NT2/D1 (cell line): ENCODE measurements around the gene AP5Z1.

Experiments
- DNase-seq: peaks from one replicate; pipeline ENCODE4 v3.0.0-alpha.2; 2011; ENCODE audit warnings: low read depth, low spot score
- H3K27me3 ChIP-seq: 2 replicates; pipeline ENCODE4 v1.6.0; 2011; ENCODE audit warnings: mild to moderate bottlenecking; ENCODE audit not compliant: insufficient read length, insufficient read depth
- H3K36me3 ChIP-seq: 2 replicates; pipeline ENCODE4 v1.6.1; 2011; ENCODE audit warnings: mild to moderate bottlenecking, low read length, mixed read lengths; ENCODE audit not compliant: insufficient read depth, insufficient read length
- H3K4me1 ChIP-seq: 2 replicates; pipeline ENCODE4 v1.5.1; 2011; ENCODE audit not compliant: insufficient read depth, insufficient read length
- H3K4me3 ChIP-seq: 2 replicates; pipeline ENCODE4 v1.5.1; 2011; ENCODE audit warnings: low read depth; ENCODE audit not compliant: insufficient read length
- H3K9ac ChIP-seq: 2 replicates; pipeline ENCODE4 v1.6.0; 2011; ENCODE audit warnings: low read depth; ENCODE audit not compliant: insufficient read length
- H3K9me3 ChIP-seq: 2 replicates; pipeline ENCODE4 v1.5.1; 2011; ENCODE audit warnings: mild to moderate bottlenecking, low read length; ENCODE audit not compliant: insufficient read depth
- SUZ12 ChIP-seq: IDR thresholded peaks from 2 replicates; pipeline ENCODE4 v1.6.1; 2011; ENCODE audit not compliant: insufficient read length, insufficient read depth; ENCODE audit errors: extremely low read depth
- YY1 ChIP-seq: IDR thresholded peaks from 2 replicates; pipeline ENCODE4 v1.6.1; 2011; ENCODE audit not compliant: insufficient read length, insufficient read depth
- ZNF274 ChIP-seq: IDR thresholded peaks from 2 replicates; pipeline ENCODE4 v1.6.1; 2011; ENCODE audit warnings: mild to moderate bottlenecking, low read depth, low read length

AP5Z1 gene

DNA sequence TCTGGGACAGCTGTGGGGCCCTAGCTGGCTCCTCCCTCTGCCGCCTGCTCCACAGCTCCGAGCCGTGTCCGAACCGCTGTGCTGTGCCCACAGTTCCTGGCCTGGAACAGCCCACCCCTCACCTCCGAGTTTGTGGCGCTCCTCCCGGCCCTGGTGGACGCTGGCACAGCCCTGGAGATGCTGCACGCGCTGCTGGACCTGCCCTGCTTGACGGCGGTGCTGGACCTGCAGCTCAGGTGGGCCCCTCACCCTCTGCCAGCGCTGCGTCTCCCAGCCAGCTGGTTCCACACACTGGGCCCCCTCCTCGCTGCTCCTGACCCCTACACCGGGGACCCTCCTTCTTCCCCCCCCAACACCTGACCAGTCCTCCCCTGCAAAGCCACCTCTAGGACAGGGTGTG, 12.1 kb downstream of the AP5Z1 start:
- peaks cover 94% of the 10 kb centered on the region for H3K36me3 ChIP-seq
- TF ChIP-seq SUZ12 (no peak), ZNF274 (no peak), YY1 (no peak)

DNA sequence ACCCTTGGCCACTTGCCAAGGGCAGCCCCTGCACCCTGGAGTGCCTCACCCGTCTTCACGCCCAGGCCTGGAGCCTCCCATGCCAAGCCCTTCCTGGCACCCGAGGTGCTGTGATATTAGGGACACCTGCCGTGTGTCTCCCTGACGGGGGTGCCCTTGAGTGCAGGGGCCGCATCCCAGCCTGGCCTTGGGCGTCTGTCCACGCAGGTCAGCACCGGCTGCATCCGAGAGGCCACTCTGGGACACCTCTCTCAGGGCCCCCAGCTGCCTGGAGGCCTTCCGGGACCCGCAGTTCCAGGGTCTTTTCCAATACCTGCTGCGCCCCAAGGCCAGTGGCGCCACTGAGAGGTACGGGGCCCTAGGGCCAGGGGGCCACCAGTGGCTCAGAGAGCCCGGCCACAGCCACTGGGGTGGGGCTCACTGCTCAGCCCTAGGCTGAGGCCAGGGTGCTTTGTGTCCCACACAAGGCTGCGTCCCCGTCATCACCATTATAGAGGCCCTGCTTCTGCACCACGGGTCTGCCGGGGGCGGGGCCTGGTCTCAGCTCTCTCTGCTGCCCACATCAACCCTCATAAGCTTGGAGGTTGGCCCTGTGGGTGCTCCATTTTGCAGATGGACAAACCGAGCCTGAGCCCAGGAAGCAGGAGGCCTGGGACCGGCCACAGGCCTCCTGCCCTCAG, 12.7 kb downstream of the AP5Z1 start:
- no peak for DNase-seq
- H3K9ac ChIP-seq, result no peak overlapping the region
- H3K4me3 ChIP-seq, result no peak overlapping the region
- peaks cover 94% of the 10 kb centered on the region for H3K36me3 ChIP-seq
- H3K4me1 ChIP-seq, result peaks cover 27% of the 10 kb centered on the region
- no peak for TF ChIP-seq ZNF274
- no peak for TF ChIP-seq YY1
- no peak for TF ChIP-seq SUZ12
- H3K27me3 ChIP-seq, result no peaks in the 10 kb centered on the region
- peaks cover 9% of the 10 kb centered on the region; the same call in 1 of the 2 replicates for H3K9me3 ChIP-seq

More for the DNA sequence above, 12.1 kb downstream of the AP5Z1 start:
- no peak overlapping the region for H3K4me3 ChIP-seq
- DNase-seq, result no peak
- H3K9ac ChIP-seq, result no peak overlapping the region
- peaks cover 4% of the 10 kb centered on the region; the same call in 1 of the 2 replicates for H3K9me3 ChIP-seq
- no peaks in the 10 kb centered on the region for H3K27me3 ChIP-seq
- H3K4me1 ChIP-seq, result peaks cover 23% of the 10 kb centered on the region

DNA sequence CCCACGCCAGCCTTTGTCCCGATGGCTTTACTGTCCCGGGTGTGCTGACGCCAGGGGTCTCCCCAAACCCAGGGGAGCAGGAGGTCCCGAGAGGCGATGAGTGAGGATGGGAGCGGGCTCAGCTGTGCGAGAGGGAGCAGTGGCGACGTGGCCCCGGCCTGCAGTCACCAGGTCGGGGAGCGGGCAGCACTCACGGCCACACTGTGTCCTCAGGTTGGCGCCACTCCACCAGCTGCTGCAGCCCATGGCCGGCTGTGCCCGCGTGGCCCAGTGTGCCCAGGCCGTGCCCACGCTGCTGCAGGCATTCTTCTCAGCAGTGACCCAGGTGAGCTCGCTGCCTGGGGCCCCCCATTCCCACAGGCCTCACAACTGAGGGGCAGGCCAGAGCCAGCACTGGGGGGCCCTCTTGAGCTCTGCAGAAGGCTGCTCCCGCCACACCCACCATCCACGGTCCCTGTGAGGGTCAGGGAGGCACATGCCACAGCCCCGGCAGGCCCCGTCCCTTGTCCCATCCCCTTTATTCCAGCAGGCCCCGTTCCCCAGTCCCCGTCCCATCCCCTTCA, 13.3 kb downstream of the AP5Z1 start:
- no peaks in the 10 kb centered on the region for H3K27me3 ChIP-seq
- no peak overlapping the region for H3K9ac ChIP-seq
- H3K36me3 ChIP-seq, result peaks cover 94% of the 10 kb centered on the region
- DNase-seq, result no peak
- TF ChIP-seq SUZ12 (no peak), YY1 (no peak), ZNF274 (no peak)
- H3K4me1 ChIP-seq, result peaks cover 27% of the 10 kb centered on the region
- H3K9me3 ChIP-seq, result peaks cover 16% of the 10 kb centered on the region; the same call in 1 of the 2 replicates
- no peak overlapping the region for H3K4me3 ChIP-seq

DNA sequence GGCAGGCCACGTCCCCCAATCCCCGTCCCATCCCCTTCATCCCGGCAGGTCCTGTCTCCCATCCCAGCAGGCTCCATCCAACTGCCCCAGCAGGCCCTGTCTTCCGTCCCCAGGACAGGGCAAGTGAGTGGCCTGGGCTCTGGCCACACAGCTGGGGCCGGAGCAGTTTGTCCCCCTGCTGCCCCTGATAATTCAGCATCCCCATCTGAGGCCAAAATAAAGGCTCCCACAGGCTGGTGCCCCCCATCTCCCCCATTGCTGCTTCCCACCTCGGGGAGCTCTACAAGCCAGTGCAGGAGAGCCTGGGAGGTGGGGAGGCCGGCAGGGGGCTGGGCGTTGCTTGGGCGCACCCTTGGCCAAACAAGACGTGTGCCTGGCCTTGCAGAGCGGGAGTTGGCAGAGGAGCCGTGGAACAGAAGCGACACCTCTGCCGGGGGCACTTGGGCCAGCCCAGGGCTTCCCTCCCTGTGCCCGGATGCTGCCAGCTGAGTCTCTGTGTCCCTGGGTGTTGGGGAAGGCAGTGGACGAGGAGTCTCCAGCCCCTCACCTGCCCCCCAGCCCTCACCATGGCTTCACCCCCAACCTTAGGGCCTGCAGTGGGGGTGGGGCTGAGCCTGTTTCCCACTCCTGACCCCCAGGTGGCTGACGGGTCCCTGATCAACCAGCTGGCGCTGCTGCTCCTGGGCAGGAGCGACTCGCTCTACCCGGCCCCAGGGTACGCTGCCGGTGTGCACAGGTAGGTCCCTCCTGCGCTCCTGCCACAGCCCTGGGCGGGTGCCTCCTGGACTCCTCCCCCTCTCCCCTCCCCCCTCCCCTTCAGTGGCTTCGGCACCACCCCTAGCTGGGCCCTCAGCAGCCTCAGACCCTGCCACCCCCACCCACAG, 14.0 kb downstream of the AP5Z1 start:
- H3K27me3 ChIP-seq, result no peaks in the 10 kb centered on the region
- TF ChIP-seq SUZ12 (no peak), ZNF274 (no peak)
- peaks cover 27% of the 10 kb centered on the region for H3K4me1 ChIP-seq
- H3K9me3 ChIP-seq, result peaks cover 17% of the 10 kb centered on the region; the same call in 1 of the 2 replicates
- no peak overlapping the region for H3K9ac ChIP-seq
- no peak for DNase-seq
- peaks cover 89% of the 10 kb centered on the region for H3K36me3 ChIP-seq
- H3K4me3 ChIP-seq, result no peak overlapping the region

DNA sequence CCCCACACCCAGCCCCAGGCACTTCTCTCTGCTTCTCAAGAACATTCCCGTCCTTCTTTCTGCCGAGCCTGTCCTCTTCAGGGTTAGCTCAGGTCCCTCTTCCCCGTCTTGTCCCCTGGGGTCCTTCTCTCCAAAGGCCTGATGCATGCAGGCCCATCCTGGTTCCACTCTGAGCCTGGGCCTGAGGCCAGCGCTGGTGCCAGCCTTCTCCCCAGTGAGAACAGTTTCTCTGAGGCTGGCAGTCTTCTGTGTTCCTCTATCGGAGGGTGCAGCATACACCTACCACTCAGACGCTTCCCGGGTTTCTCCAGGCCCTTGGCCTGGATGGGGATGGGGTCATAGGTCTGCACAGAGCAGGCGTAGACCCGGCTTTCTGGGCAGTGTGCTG, 14.6 kb downstream of the AP5Z1 start:
- TF ChIP-seq YY1 (no peak), SUZ12 (no peak), ZNF274 (no peak)
- Histone ChIP-seq H3K36me3 (peaks cover 87% of the 10 kb centered on the region), H3K27me3 (no peaks in the 10 kb centered on the region), H3K4me3 (no peak overlapping the region), H3K9me3 (peaks cover 17% of the 10 kb centered on the region; the same call in 1 of the 2 replicates), H3K9ac (no peak overlapping the region), H3K4me1 (peaks cover 32% of the 10 kb centered on the region)
- no peak for DNase-seq

DNA sequence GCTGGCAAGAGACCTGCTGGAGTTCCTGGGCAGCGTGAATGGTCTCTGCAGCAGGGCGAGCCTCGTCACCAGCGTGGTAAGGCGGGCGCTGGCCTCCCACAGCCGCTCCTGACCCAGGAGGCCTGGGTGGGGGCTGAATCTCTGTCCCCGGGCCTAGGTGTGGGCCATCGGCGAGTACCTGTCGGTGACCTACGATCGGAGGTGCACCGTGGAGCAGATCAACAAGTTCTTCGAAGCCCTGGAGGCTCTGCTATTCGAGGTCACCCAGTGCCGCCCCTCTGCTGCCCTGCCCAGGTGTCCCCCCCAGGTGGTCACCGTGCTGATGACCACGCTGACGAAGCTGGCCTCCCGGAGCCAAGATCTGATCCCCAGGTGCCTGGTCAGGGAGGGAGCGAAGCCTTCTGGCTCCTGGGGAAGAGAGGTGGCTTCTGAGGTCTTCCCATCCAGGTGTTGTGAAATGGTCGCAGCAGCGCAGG, 15.1 kb downstream of the AP5Z1 start:
- no peak for TF ChIP-seq ZNF274
- no peak for TF ChIP-seq YY1
- no peak for TF ChIP-seq SUZ12
- DNase-seq, result no peak
- Histone ChIP-seq H3K4me1 (peaks cover 32% of the 10 kb centered on the region), H3K9ac (no peak overlapping the region), H3K36me3 (peaks cover 82% of the 10 kb centered on the region), H3K4me3 (no peak overlapping the region), H3K27me3 (no peaks in the 10 kb centered on the region), H3K9me3 (peaks cover 17% of the 10 kb centered on the region; the same call in 1 of the 2 replicates)
